HepG2 (cell line): Measurements from ENCODE around the gene AJM1. TPM values are rescaled to one million over a fixed set of nuclear protein-coding genes. Genes with fewer than 3 reads are reported as not detected.

Experiments used
- AKAP8 ChIP-seq: sonication (generic); formaldehyde crosslinking; IDR thresholded peaks from 2 replicates; pipeline ENCODE4 v1.5.1; 2020; ENCODE audit warnings: mild to moderate bottlenecking, missing genetic modification reagents
- ASH2L ChIP-seq: fragments of 300-600, 200-600 bp; sonication (generic); IDR thresholded peaks from 2 replicates; pipeline ENCODE4 v1.7.0; 2017; ENCODE audit warnings: low read depth, mild to moderate bottlenecking, moderate library complexity, mixed read lengths, low read length; ENCODE audit not compliant: insufficient read length
- DRAP1 ChIP-seq: IDR thresholded peaks from 2 replicates; pipeline ENCODE4 v1.6.1; 2016; ENCODE audit warnings: missing genetic modification reagents, missing compliant biosample characterization
- EHMT2 ChIP-seq: fragments of 200-600 bp; sonication (generic); IDR thresholded peaks from 2 replicates; pipeline ENCODE4 v1.7.0; 2017; ENCODE audit warnings: antibody characterized with exemption, low read depth, low read length, borderline replicate concordance
- FOXA1 ChIP-seq, 2 experiments: fragments of 450-650 bp in 1 of 2; sonication (generic) in 1 of 2; formaldehyde crosslinking in 1 of 2; IDR thresholded peaks; 2 replicates each; pipeline versions ENCODE4 v1.4.0 to v1.6.1; 2016 to 2020; ENCODE audit warnings: missing genetic modification reagents in 1 of 2
- RARA ChIP-seq: IDR thresholded peaks from 2 replicates; pipeline ENCODE4 v1.6.1; 2016; ENCODE audit warnings: missing genetic modification reagents, missing compliant biosample characterization
- RBM22 ChIP-seq: fragments of 200-400 bp; formaldehyde crosslinking; optimal IDR thresholded peaks from 2 replicates; pipeline ENCODE3; 2017; ENCODE audit warnings: mild to moderate bottlenecking, low read length, moderate library complexity
- RELA ChIP-seq: sonication (generic); formaldehyde crosslinking; IDR thresholded peaks from 2 replicates; pipeline ENCODE4 v1.4.0; 2020; ENCODE audit warnings: missing genetic modification reagents
- ZFYVE20 ChIP-seq: sonication (generic); formaldehyde crosslinking; IDR thresholded peaks from 2 replicates; pipeline ENCODE4 v1.8.0; 2023; ENCODE audit warnings: low read depth, mild to moderate bottlenecking, moderate library complexity, missing genetic modification reagents, borderline replicate concordance
- ZNF225 ChIP-seq: sonication (generic); formaldehyde crosslinking; IDR thresholded peaks from 2 replicates; pipeline ENCODE4 v1.4.0; 2020; ENCODE audit warnings: mild to moderate bottlenecking, missing genetic modification reagents
- ZNF282 ChIP-seq: fragments of 450-650 bp; IDR thresholded peaks from 2 replicates; pipeline ENCODE4 v1.6.1; 2018; ENCODE audit not compliant: partially characterized antibody
- ZNF337 ChIP-seq: sonication (generic); formaldehyde crosslinking; IDR thresholded peaks from 2 replicates; pipeline ENCODE4 v1.5.1; 2020; ENCODE audit warnings: missing genetic modification reagents, low read depth, mild to moderate bottlenecking, borderline replicate concordance
- ZNF34 ChIP-seq: sonication (generic); formaldehyde crosslinking; IDR thresholded peaks from 2 replicates; pipeline ENCODE4 v1.4.0; 2020; ENCODE audit warnings: mild to moderate bottlenecking, missing genetic modification reagents, borderline replicate concordance
- ZNF556 ChIP-seq: sonication (generic); formaldehyde crosslinking; IDR thresholded peaks from 2 replicates; pipeline ENCODE4 v1.4.0; 2020; ENCODE audit warnings: mild to moderate bottlenecking, missing genetic modification reagents, borderline replicate concordance
- ZNF776 ChIP-seq: sonication (generic); formaldehyde crosslinking; IDR thresholded peaks from 2 replicates; pipeline ENCODE4 v1.4.0; 2020; ENCODE audit warnings: mild to moderate bottlenecking, missing genetic modification reagents
- ZNF788 ChIP-seq: sonication (generic); formaldehyde crosslinking; IDR thresholded peaks from 2 replicates; pipeline ENCODE4 v1.5.0; 2020; ENCODE audit warnings: mild to moderate bottlenecking, missing genetic modification reagents, borderline replicate concordance
- polyA plus RNA-seq, 8 experiments: library from polyadenylated mRNA; depleted of rRNA in 3 of 8; stranded (reverse) in 7 of 8; unstranded in 1 of 8; fragments of >200 nt; fragmentation: Illumina TruSeq in 4 of 8; extraction: Trizol in 4 of 8; gene quantifications; 2 replicates each; pipeline versions ENCODE4 v1.2.1 to v1.2.3, GENCODE V29; 2011 to 2016; ENCODE audit warnings: low read depth in 4 of 8, missing spikeins in 1 of 8, mixed read lengths in 1 of 8; ENCODE audit not compliant: insufficient read depth in 1 of 8
- total RNA-seq, 5 experiments: library from RNA; depleted of rRNA; stranded (reverse); fragments of >200 nt; fragmentation: Illumina TruSeq; extraction: Trizol; gene quantifications; 2 replicates each; pipeline ENCODE4 v1.2.3, GENCODE V29; 2016; ENCODE audit warnings: low read depth in 1 of 5
- TF ChIP-seq, protein P1 (sequence below), 2 experiments: fragments of 450-650 bp in 1 of 2; sonication (generic) in 1 of 2; formaldehyde crosslinking in 1 of 2; IDR thresholded peaks; 2 replicates each; pipeline versions ENCODE4 v1.6.1 to v1.8.0; 2016 to 2022; ENCODE audit warnings: antibody characterized with exemption in 1 of 2, mild to moderate bottlenecking in 1 of 2, missing genetic modification reagents in 1 of 2

The AJM1 gene
- total and polyA plus RNA-seq, 2 of the 13 experiments (the other 11 are each of a cell fraction or from before 2014, with no cell fraction given): 1.1 to 1.2 TPM

DNA sequence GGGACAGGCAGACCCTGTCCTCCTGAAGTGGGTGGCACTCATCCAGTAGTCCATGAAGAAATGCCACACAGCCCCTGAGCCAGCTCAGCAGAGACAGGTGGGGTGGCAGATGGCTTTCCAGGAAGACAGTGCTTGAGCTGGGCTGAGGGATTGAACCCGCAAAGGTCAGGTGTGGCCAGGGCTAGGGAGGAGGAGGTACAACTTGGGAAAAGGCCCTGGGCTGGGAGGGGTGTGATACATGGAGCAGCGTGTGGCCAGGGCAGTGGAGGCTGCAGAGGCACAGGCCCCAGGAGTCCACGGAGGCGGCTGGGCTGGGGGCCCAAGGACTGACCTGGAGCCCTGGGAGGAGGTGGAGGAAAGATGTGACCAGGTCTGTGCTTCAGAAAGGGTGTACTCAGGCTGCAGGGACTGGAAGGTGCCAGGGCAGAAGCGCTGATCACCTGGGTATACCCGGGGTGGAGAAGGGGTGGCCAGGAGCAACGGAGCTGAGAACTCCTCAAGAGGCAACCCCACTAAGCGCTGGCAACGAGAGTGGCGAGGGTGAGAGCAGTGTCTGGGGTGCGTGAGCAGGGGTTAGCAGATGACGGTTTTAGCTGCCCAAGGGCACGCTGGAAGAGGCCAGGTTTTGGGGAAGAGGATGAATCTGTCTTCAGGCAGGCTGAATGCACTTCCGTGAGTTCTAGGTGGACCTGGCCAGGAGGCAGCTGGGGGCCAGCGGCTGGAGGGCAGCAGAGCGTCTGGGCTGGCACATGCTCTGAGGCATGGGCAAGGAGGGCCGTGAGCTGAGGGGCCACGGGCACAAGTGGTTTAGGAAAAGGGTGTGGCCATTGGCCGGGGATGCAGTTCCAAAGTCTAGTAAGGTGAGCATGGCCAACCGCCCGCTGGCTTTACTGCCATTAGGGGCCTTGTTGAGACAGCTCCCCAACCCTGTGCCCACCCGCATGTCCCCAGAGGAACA lies 38.4 kb upstream of the AJM1 start (continued):
- TF ChIP-seq, protein P1, sequence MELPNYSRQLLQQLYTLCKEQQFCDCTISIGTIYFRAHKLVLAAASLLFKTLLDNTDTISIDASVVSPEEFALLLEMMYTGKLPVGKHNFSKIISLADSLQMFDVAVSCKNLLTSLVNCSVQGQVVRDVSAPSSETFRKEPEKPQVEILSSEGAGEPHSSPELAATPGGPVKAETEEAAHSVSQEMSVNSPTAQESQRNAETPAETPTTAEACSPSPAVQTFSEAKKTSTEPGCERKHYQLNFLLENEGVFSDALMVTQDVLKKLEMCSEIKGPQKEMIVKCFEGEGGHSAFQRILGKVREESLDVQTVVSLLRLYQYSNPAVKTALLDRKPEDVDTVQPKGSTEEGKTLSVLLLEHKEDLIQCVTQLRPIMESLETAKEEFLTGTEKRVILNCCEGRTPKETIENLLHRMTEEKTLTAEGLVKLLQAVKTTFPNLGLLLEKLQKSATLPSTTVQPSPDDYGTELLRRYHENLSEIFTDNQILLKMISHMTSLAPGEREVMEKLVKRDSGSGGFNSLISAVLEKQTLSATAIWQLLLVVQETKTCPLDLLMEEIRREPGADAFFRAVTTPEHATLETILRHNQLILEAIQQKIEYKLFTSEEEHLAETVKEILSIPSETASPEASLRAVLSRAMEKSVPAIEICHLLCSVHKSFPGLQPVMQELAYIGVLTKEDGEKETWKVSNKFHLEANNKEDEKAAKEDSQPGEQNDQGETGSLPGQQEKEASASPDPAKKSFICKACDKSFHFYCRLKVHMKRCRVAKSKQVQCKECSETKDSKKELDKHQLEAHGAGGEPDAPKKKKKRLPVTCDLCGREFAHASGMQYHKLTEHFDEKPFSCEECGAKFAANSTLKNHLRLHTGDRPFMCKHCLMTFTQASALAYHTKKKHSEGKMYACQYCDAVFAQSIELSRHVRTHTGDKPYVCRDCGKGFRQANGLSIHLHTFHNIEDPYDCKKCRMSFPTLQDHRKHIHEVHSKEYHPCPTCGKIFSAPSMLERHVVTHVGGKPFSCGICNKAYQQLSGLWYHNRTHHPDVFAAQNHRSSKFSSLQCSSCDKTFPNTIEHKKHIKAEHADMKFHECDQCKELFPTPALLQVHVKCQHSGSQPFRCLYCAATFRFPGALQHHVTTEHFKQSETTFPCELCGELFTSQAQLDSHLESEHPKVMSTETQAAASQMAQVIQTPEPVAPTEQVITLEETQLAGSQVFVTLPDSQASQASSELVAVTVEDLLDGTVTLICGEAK (IDR thresholded peaks at IDR 0.05): no peak
- TF ChIP-seq, protein P1 (CRISPR knock-in tag; IDR thresholded peaks at IDR 0.05): no peak
- TF ChIP-seq EHMT2: no peak
- no peak for TF ChIP-seq ZNF225 (CRISPR knock-in tag)
- TF ChIP-seq DRAP1 (CRISPR knock-in tag): no peak
- no peak for TF ChIP-seq FOXA1 (IDR thresholded peaks at IDR 0.05)
- TF ChIP-seq FOXA1 (CRISPR knock-in tag; IDR thresholded peaks at IDR 0.05): no peak
- TF ChIP-seq ZNF34 (CRISPR knock-in tag): no peak
- TF ChIP-seq ZNF776 (CRISPR knock-in tag): 0 out of 2 replicates have a peak, but pooled peaks have one; percentile 15
- TF ChIP-seq RBM22: peak; percentile 84
- TF ChIP-seq ZNF337 (CRISPR knock-in tag): no peak
- peak; percentile 91 for TF ChIP-seq AKAP8 (CRISPR knock-in tag)
- no peak for TF ChIP-seq ZNF788 (CRISPR knock-in tag)
- no peak for TF ChIP-seq RARA (CRISPR knock-in tag)
- TF ChIP-seq ZFYVE20: no peak
- no peak for TF ChIP-seq ZNF282
- TF ChIP-seq ZNF556: no peak
- TF ChIP-seq ASH2L: no peak
- no peak for TF ChIP-seq RELA (CRISPR knock-in tag)
